ENCODE data around the gene GRIK3.

DNA sequence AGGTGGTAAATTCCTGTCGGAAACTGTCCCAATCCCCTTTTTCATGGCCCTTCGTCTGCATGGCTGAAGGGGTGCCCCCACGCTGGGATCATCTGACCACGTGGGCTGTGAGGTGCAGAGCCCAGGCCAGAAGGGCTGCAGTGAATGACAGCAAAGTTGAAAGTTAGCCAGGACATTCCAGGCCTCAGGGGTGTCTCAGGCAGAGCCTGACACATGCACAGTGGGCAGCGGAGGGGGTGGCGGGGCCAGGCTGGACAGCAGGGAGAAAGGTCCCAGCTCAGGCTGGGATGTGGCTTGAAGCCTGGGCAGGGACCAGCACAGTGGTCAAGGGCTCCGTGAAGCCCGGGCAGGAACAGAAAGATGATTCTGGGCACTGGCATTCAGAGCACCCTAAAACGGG lies 49.6 kb downstream of the GRIK3 start:
- TF ChIP-seq POLR2A (IDR thresholded peaks at IDR 0.05; ENCODE audit: low read length) (no peak), GATA1 (IDR thresholded peaks at IDR 0.05; ENCODE audit: low read depth, low read length) (no peak)
